ENCODE data around the gene PLD3.
"Not testable (repeated sequence)": the region's sequence is repeated elsewhere in the genome, so short reads cannot be mapped to it uniquely, and the experiment has no call there.

PLD3 gene

DNA sequence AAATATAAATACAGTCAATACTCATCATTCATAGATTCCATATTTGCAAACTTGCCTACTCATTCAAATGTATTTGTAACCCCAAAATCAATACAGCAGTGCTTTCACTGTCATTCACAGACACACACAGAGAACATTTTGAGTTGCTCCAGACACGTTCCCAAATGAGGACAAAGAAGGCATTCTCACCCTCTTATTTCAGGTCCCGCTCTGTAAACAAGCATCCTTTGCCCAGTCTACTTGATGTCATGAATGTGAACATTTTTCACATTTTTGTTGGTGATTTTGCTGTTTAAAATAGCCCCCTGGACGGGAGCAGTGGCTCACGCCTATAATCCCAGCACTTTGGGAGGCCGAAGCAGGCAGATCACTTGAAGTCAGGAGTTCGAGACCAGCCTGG, 15.8 kb upstream of the PLD3 start:
- H3K36me3 ChIP-seq (ENCODE audit: control insufficient read depth in 1 of 2, insufficient read depth in 2 of 2, low read length in 2 of 2) = peaks cover 19 to 67% of the 10 kb centered on the region in 2 donors
- no peak overlapping the region for H3K9ac ChIP-seq (ENCODE audit: low read depth in 1 of 2, low read length in 2 of 2)

DNA sequence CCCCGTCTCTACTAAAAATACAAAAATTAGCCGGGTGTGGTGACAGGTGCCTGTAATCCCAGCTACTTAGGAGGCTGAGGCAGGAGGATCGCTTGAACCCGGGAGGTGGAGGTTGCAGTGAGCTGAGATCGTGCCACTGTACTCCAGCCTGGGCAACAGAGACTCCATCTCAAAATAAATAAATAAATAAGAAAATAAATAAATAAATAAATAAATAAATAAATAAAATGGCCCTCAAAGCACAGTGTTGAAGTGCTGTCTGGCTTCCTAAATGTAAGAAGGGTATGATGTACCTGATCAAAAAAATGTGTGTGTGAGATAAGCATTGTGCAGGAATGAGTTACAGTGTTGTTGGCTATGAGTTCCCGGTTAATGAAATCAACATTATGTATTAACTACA, 15.4 kb upstream of the PLD3 start:
- H3K9me3 ChIP-seq (ENCODE audit: control insufficient read depth in 1 of 2, low read length in 2 of 2); H3K4me1 ChIP-seq (ENCODE audit: control insufficient read depth in 1 of 2, insufficient read depth in 2 of 2, low read length in 2 of 2); H3K4me3 ChIP-seq (ENCODE audit: low read depth in 1 of 2, low read length in 2 of 2); H3K27ac ChIP-seq (ENCODE audit: low read depth, low read length); H3K27me3 ChIP-seq (ENCODE audit: control insufficient read depth in 1 of 2, insufficient read depth in 2 of 2, low read length in 2 of 2); H3K9ac ChIP-seq (ENCODE audit: low read depth in 1 of 2, low read length in 2 of 2): not testable (repeated sequence)
- H3K36me3 ChIP-seq (ENCODE audit: control insufficient read depth in 1 of 2, insufficient read depth in 2 of 2, low read length in 2 of 2) = peaks cover 14 to 63% of the 10 kb centered on the region in 2 donors

More for the DNA sequence above, 15.8 kb upstream of the PLD3 start:
- no peaks in the 10 kb centered on the region for H3K4me1 ChIP-seq (ENCODE audit: control insufficient read depth in 1 of 2, insufficient read depth in 2 of 2, low read length in 2 of 2)
- H3K27ac ChIP-seq (ENCODE audit: low read depth, low read length) = no peak overlapping the region
- H3K27me3 ChIP-seq (ENCODE audit: control insufficient read depth in 1 of 2, insufficient read depth in 2 of 2, low read length in 2 of 2) = no peaks in the 10 kb centered on the region
- H3K4me3 ChIP-seq (ENCODE audit: low read depth in 1 of 2, low read length in 2 of 2) = no peak overlapping the region
- no peaks in the 10 kb centered on the region for H3K9me3 ChIP-seq (ENCODE audit: control insufficient read depth in 1 of 2, low read length in 2 of 2)

- Histone ChIP-seq H3K9ac (ENCODE audit: low read depth in 1 of 2, low read length in 2 of 2) (no peak overlapping the region), H3K9me3 (ENCODE audit: control insufficient read depth in 1 of 2, low read length in 2 of 2) (no peaks in the 10 kb centered on the region), H3K27ac (ENCODE audit: low read depth, low read length) (no peak overlapping the region), H3K4me3 (ENCODE audit: low read depth in 1 of 2, low read length in 2 of 2) (no peak overlapping the region), H3K4me1 (ENCODE audit: control insufficient read depth in 1 of 2, insufficient read depth in 2 of 2, low read length in 2 of 2) (no peaks in the 10 kb centered on the region), H3K36me3 (ENCODE audit: control insufficient read depth in 1 of 2, insufficient read depth in 2 of 2, low read length in 2 of 2) (peaks cover 16 to 53% of the 10 kb centered on the region in 2 donors), H3K27me3 (ENCODE audit: control insufficient read depth in 1 of 2, insufficient read depth in 2 of 2, low read length in 2 of 2) (no peaks in the 10 kb centered on the region)
Observed at GRCh38 chr19:40335101-40335500, 13.4 kb upstream of the PLD3 start.

GRCh38 chr19:40335855-40336600, 12.5 kb upstream of the PLD3 start:
- Histone ChIP-seq H3K27me3 (ENCODE audit: control insufficient read depth in 1 of 2, insufficient read depth in 2 of 2, low read length in 2 of 2) (no peaks in the 10 kb centered on the region), H3K27ac (ENCODE audit: low read depth, low read length) (no peak overlapping the region), H3K36me3 (ENCODE audit: control insufficient read depth in 1 of 2, insufficient read depth in 2 of 2, low read length in 2 of 2) (peaks cover 13 to 47% of the 10 kb centered on the region in 2 donors), H3K4me1 (ENCODE audit: control insufficient read depth in 1 of 2, insufficient read depth in 2 of 2, low read length in 2 of 2) (no peaks in the 10 kb centered on the region), H3K9ac (ENCODE audit: low read depth in 1 of 2, low read length in 2 of 2) (no peak overlapping the region), H3K4me3 (ENCODE audit: low read depth in 1 of 2, low read length in 2 of 2) (no peak overlapping the region), H3K9me3 (ENCODE audit: control insufficient read depth in 1 of 2, low read length in 2 of 2) (no peaks in the 10 kb centered on the region)

DNA sequence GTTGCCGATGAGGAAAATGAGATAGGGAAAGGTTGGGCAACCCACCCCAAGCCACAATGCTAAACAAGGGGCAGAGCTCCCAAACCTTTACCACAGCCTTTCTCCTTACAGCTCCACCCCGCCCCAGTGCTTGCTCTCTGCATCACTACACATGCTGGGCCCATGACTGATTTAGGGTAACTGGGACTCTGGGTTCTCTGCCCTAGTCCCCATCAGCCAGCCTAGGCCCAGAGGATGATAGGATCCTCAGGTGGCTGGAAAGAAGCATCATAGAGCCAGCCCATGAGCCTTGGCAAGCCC, 11.9 kb upstream of the PLD3 start:
- Histone ChIP-seq H3K4me1 (ENCODE audit: control insufficient read depth in 1 of 2, insufficient read depth in 2 of 2, low read length in 2 of 2) (no peaks in the 10 kb centered on the region), H3K9ac (ENCODE audit: low read depth in 1 of 2, low read length in 2 of 2) (no peak overlapping the region), H3K36me3 (ENCODE audit: control insufficient read depth in 1 of 2, insufficient read depth in 2 of 2, low read length in 2 of 2) (peaks cover 10 to 42% of the 10 kb centered on the region in 2 donors), H3K9me3 (ENCODE audit: control insufficient read depth in 1 of 2, low read length in 2 of 2) (no peaks in the 10 kb centered on the region), H3K4me3 (ENCODE audit: low read depth in 1 of 2, low read length in 2 of 2) (no peak overlapping the region), H3K27me3 (ENCODE audit: control insufficient read depth in 1 of 2, insufficient read depth in 2 of 2, low read length in 2 of 2) (no peaks in the 10 kb centered on the region), H3K27ac (ENCODE audit: low read depth, low read length) (no peak overlapping the region)

GRCh38 chr19:40337107-40337506, 11.4 kb upstream of the PLD3 start:
- Histone ChIP-seq H3K36me3 (ENCODE audit: control insufficient read depth in 1 of 2, insufficient read depth in 2 of 2, low read length in 2 of 2) (peaks cover 10 to 36% of the 10 kb centered on the region in 2 donors), H3K4me1 (ENCODE audit: control insufficient read depth in 1 of 2, insufficient read depth in 2 of 2, low read length in 2 of 2) (no peaks in the 10 kb centered on the region), H3K9me3 (ENCODE audit: control insufficient read depth in 1 of 2, low read length in 2 of 2) (no peaks in the 10 kb centered on the region), H3K9ac (ENCODE audit: low read depth in 1 of 2, low read length in 2 of 2) (no peak overlapping the region), H3K27me3 (ENCODE audit: control insufficient read depth in 1 of 2, insufficient read depth in 2 of 2, low read length in 2 of 2) (no peaks in the 10 kb centered on the region), H3K4me3 (ENCODE audit: low read depth in 1 of 2, low read length in 2 of 2) (no peak overlapping the region), H3K27ac (ENCODE audit: low read depth, low read length) (no peak overlapping the region)

GRCh38 chr19:40337594-40337993, 10.9 kb upstream of the PLD3 start:
- H3K27me3 ChIP-seq (ENCODE audit: control insufficient read depth in 1 of 2, insufficient read depth in 2 of 2, low read length in 2 of 2) = no peaks in the 10 kb centered on the region
- no peaks in the 10 kb centered on the region for H3K9me3 ChIP-seq (ENCODE audit: control insufficient read depth in 1 of 2, low read length in 2 of 2)
- H3K4me3 ChIP-seq (ENCODE audit: low read depth in 1 of 2, low read length in 2 of 2) = no peak overlapping the region
- peaks cover 10 to 34% of the 10 kb centered on the region in 2 donors for H3K36me3 ChIP-seq (ENCODE audit: control insufficient read depth in 1 of 2, insufficient read depth in 2 of 2, low read length in 2 of 2)
- H3K4me1 ChIP-seq (ENCODE audit: control insufficient read depth in 1 of 2, insufficient read depth in 2 of 2, low read length in 2 of 2) = no peaks in the 10 kb centered on the region
- H3K9ac ChIP-seq (ENCODE audit: low read depth in 1 of 2, low read length in 2 of 2) = no peak overlapping the region
- H3K27ac ChIP-seq (ENCODE audit: low read depth, low read length) = no peak overlapping the region

DNA sequence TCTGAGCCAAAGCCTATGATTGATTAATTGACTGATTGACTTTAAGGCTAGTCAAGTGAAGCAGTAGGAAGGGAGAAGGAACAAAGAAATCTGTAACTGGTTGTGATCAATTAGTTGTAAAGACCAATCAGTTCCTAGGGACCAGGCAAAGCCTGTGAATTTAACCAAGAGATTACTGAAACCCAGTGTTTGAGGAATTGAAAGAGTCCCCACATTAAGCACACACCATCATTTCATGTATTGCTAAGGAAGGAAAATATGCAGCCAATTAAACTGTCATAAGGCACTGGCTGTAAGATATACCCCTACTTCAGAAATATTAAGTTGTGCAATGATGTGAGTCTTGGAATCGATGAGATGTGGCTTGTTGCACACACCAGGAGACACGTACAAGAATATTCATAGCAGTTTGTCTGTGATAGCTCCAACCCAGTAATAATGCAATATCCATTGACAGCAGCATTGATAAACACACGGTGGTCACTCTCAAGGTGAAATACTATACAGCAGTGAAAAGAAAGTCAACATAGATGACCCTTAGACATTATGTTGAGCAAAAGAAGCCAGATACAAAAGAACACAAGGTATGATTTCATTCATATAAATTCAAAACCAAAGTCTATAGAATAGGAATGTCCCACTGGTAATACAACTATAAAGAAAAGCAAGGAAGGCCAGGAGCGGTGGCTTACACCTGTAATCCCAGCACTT, 9.3 kb upstream of the PLD3 start:
- Histone ChIP-seq H3K9me3 (ENCODE audit: control insufficient read depth in 1 of 2, low read length in 2 of 2) (no peaks in the 10 kb centered on the region), H3K4me3 (ENCODE audit: low read depth in 1 of 2, low read length in 2 of 2) (no peak overlapping the region), H3K4me1 (ENCODE audit: control insufficient read depth in 1 of 2, insufficient read depth in 2 of 2, low read length in 2 of 2) (no peaks in the 10 kb centered on the region), H3K36me3 (ENCODE audit: control insufficient read depth in 1 of 2, insufficient read depth in 2 of 2, low read length in 2 of 2) (peaks cover 3 to 29% of the 10 kb centered on the region in 2 donors), H3K27me3 (ENCODE audit: control insufficient read depth in 1 of 2, insufficient read depth in 2 of 2, low read length in 2 of 2) (no peaks in the 10 kb centered on the region), H3K9ac (ENCODE audit: low read depth in 1 of 2, low read length in 2 of 2) (no peak overlapping the region), H3K27ac (ENCODE audit: low read depth, low read length) (no peak overlapping the region)

- Histone ChIP-seq H3K9me3 (ENCODE audit: control insufficient read depth in 1 of 2, low read length in 2 of 2) (no peaks in the 10 kb centered on the region), H3K27ac (ENCODE audit: low read depth, low read length) (no peak overlapping the region), H3K9ac (ENCODE audit: low read depth in 1 of 2, low read length in 2 of 2) (no peak overlapping the region), H3K36me3 (ENCODE audit: control insufficient read depth in 1 of 2, insufficient read depth in 2 of 2, low read length in 2 of 2) (peaks cover 3 to 13% of the 10 kb centered on the region in 2 donors), H3K4me1 (ENCODE audit: control insufficient read depth in 1 of 2, insufficient read depth in 2 of 2, low read length in 2 of 2) (no peaks in the 10 kb centered on the region), H3K27me3 (ENCODE audit: control insufficient read depth in 1 of 2, insufficient read depth in 2 of 2, low read length in 2 of 2) (no peaks in the 10 kb centered on the region), H3K4me3 (ENCODE audit: low read depth in 1 of 2, low read length in 2 of 2) (no peak overlapping the region)
Observed at GRCh38 chr19:40341601-40342482, 6.7 kb upstream of the PLD3 start.

Data from duodenal mucosa (tissue), 2 donors.